NCI-H2029 treated with DMSO at 0.1 percent for 48 hours (cell line): ENCODE data around the gene CUL1.
A peak's percentile ranks its signal among the peaks of the same experiment; 100 is the strongest.
"Not testable (repeated sequence)": the region's sequence is repeated elsewhere in the genome, so short reads cannot be mapped to it uniquely, and the experiment has no call there.

Experiments used
- DNase-seq: peaks from one replicate; lab custom pipeline; 2025; lab: John Stamatoyannopoulos, UW

The CUL1 gene

GRCh38 chr7:148697256-148698006, 1.3 kb upstream of the CUL1 start:
- no peak for DNase-seq

- no peak for DNase-seq
Measured at GRCh38 chr7:148698007-148698396, 701 bp upstream of the CUL1 start.

GRCh38 chr7:148699024-148699781, 500 bp downstream of the CUL1 start:
- no peak for DNase-seq

GRCh38 chr7:148699782-148700629, 1.3 kb downstream of the CUL1 start:
- DNase-seq = peak; percentile 27

- DNase-seq = no peak
Measured at GRCh38 chr7:148700661-148701064, 2.0 kb downstream of the CUL1 start.

- DNase-seq = no peak
Measured at GRCh38 chr7:148701414-148701813, 2.7 kb downstream of the CUL1 start.

- DNase-seq = no peak
Measured at GRCh38 chr7:148702876-148703670, 4.4 kb downstream of the CUL1 start.

- DNase-seq = not testable (repeated sequence)
Measured at GRCh38 chr7:148703671-148703962, 4.9 kb downstream of the CUL1 start.

- no peak for DNase-seq
Measured at GRCh38 chr7:148704189-148704588, 5.5 kb downstream of the CUL1 start.

GRCh38 chr7:148704970-148705369, 6.3 kb downstream of the CUL1 start:
- DNase-seq = no peak

- no peak for DNase-seq
Measured at GRCh38 chr7:148706368-148706767, 7.7 kb downstream of the CUL1 start.

GRCh38 chr7:148708026-148708885, 9.6 kb downstream of the CUL1 start:
- no peak for DNase-seq

GRCh38 chr7:148709014-148709413, 10.3 kb downstream of the CUL1 start:
- no peak for DNase-seq

GRCh38 chr7:148710426-148710825, 11.7 kb downstream of the CUL1 start:
- not testable (repeated sequence) for DNase-seq

- no peak for DNase-seq
Measured at GRCh38 chr7:148711191-148712102, 12.7 kb downstream of the CUL1 start.

GRCh38 chr7:148712678-148713329, 14.1 kb downstream of the CUL1 start:
- DNase-seq = no peak

- no peak for DNase-seq
Measured at GRCh38 chr7:148714498-148714897, 15.8 kb downstream of the CUL1 start.

GRCh38 chr7:148715027-148715426, 16.3 kb downstream of the CUL1 start:
- no peak for DNase-seq

- DNase-seq = no peak
Measured at GRCh38 chr7:148717266-148717793, 18.6 kb downstream of the CUL1 start.
